Measurements from ENCODE around the gene FAM131A. TPM values are rescaled to one million over a fixed set of nuclear protein-coding genes. Genes with fewer than 3 reads are reported as not detected.

The FAM131A gene
- total RNA-seq, 1 donor from 2014 or later = 17.4 TPM

DNA sequence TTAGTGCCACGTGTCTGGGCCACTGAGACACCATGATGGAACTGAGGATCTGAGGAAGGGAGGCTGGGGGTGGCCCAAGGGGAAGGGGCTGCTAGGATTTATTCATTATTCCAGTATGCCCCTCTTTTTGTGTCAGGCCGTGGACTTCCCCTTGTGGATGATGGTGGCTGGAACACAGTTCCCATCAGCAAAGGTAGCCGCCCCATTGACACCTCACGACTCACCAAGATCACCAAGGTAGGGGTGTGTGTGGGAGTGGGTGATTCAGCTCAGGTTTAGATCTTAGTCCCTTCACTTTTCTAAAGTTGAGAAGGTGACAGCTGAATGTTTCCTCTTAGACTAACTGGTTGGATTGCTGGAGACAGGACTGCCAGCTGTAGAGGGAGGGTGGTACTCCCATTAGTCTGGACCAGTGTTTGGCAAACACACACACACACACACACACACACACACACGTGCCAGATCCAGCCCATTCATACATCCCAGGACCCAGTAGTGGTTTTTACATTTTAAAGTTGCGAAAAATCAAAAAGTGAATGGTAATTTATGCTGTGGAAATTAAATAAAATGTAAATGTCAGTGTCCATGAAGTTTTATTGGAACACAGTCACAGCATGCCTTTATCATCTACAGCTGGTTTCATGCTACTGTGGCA is 11.6 kb upstream of the FAM131A start:
- peaks cover 68% of the 10 kb centered on the region for H3K36me3 Mint-ChIP-seq
- H3K9me3 Mint-ChIP-seq = no peaks in the 10 kb centered on the region
- H3K4me3 Mint-ChIP-seq = no peak overlapping the region
- no peaks in the 10 kb centered on the region for H3K4me1 Mint-ChIP-seq
- no peak overlapping the region for H3K27ac Mint-ChIP-seq
- no peak for TF ChIP-seq CTCF (IDR thresholded peaks at IDR 0.05; ENCODE audit: unreplicated experiment)
- no peak for DNase-seq (ENCODE audit: low spot score in 2 of 2, unreplicated experiment in 2 of 2)
- H3K27me3 Mint-ChIP-seq (ENCODE audit: low read depth) = no peaks in the 10 kb centered on the region

DNA sequence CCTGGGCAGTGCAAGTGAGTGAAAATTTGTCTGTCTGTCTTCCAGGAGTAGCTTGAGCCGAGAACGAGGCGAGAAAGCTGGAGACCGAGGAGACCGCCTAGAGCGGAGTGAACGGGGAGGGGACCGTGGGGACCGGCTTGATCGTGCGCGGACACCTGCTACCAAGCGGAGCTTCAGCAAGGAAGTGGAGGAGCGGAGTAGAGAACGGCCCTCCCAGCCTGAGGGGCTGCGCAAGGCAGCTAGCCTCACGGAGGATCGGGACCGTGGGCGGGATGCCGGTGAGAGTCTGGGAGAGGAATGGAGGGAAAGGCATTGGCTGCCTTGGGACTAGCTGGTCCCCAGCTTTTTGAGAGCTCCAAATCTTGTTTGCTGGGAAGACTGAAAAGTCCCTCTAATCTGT is 10.2 kb upstream of the FAM131A start:
- Mint-ChIP-seq H3K9me3 (no peaks in the 10 kb centered on the region), H3K27me3 (ENCODE audit: low read depth) (no peaks in the 10 kb centered on the region), H3K27ac (no peak overlapping the region), H3K4me1 (no peaks in the 10 kb centered on the region), H3K36me3 (peaks cover 71% of the 10 kb centered on the region), H3K4me3 (no peak overlapping the region)
- no peak for TF ChIP-seq CTCF (IDR thresholded peaks at IDR 0.05; ENCODE audit: unreplicated experiment)
- no peak for DNase-seq (ENCODE audit: low spot score in 2 of 2, unreplicated experiment in 2 of 2)

- Mint-ChIP-seq H3K4me1 (no peaks in the 10 kb centered on the region), H3K27ac (no peak overlapping the region), H3K36me3 (peaks cover 72% of the 10 kb centered on the region), H3K4me3 (no peak overlapping the region), H3K9me3 (no peaks in the 10 kb centered on the region), H3K27me3 (ENCODE audit: low read depth) (no peaks in the 10 kb centered on the region)
- no peak for TF ChIP-seq CTCF (IDR thresholded peaks at IDR 0.05; ENCODE audit: unreplicated experiment)
- DNase-seq (ENCODE audit: low spot score in 2 of 2, unreplicated experiment in 2 of 2) = no peak
Measured at GRCh38 chr3:184328516-184328915, 8.9 kb upstream of the FAM131A start.

- no peak for TF ChIP-seq CTCF (IDR thresholded peaks at IDR 0.05; ENCODE audit: unreplicated experiment)
- H3K4me3 Mint-ChIP-seq = no peak overlapping the region
- H3K4me1 Mint-ChIP-seq = peaks cover 10% of the 10 kb centered on the region
- no peak for DNase-seq (ENCODE audit: low spot score in 2 of 2, unreplicated experiment in 2 of 2)
- H3K27me3 Mint-ChIP-seq (ENCODE audit: low read depth) = no peaks in the 10 kb centered on the region
- peaks cover 41% of the 10 kb centered on the region for H3K36me3 Mint-ChIP-seq
- H3K9me3 Mint-ChIP-seq = no peaks in the 10 kb centered on the region
- peak overlapping the region; percentile 39 for H3K27ac Mint-ChIP-seq
Measured at GRCh38 chr3:184332370-184333090, 4.9 kb upstream of the FAM131A start.

- Mint-ChIP-seq H3K36me3 (peaks cover 37% of the 10 kb centered on the region), H3K27me3 (ENCODE audit: low read depth) (no peaks in the 10 kb centered on the region), H3K9me3 (no peaks in the 10 kb centered on the region), H3K27ac (peak overlapping the region; percentile 43), H3K4me3 (no peak overlapping the region), H3K4me1 (peaks cover 17% of the 10 kb centered on the region)
- no peak for TF ChIP-seq CTCF (IDR thresholded peaks at IDR 0.05; ENCODE audit: unreplicated experiment)
- DNase-seq (ENCODE audit: low spot score in 2 of 2, unreplicated experiment in 2 of 2) = no peak
Measured at GRCh38 chr3:184333190-184333589, 4.2 kb upstream of the FAM131A start.

Data from mesothelial cell of epicardium (in vitro differentiated cells).